ENCODE data around the gene DHRS13.

Gene DHRS13, protein sequence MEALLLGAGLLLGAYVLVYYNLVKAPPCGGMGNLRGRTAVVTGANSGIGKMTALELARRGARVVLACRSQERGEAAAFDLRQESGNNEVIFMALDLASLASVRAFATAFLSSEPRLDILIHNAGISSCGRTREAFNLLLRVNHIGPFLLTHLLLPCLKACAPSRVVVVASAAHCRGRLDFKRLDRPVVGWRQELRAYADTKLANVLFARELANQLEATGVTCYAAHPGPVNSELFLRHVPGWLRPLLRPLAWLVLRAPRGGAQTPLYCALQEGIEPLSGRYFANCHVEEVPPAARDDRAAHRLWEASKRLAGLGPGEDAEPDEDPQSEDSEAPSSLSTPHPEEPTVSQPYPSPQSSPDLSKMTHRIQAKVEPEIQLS

DNA sequence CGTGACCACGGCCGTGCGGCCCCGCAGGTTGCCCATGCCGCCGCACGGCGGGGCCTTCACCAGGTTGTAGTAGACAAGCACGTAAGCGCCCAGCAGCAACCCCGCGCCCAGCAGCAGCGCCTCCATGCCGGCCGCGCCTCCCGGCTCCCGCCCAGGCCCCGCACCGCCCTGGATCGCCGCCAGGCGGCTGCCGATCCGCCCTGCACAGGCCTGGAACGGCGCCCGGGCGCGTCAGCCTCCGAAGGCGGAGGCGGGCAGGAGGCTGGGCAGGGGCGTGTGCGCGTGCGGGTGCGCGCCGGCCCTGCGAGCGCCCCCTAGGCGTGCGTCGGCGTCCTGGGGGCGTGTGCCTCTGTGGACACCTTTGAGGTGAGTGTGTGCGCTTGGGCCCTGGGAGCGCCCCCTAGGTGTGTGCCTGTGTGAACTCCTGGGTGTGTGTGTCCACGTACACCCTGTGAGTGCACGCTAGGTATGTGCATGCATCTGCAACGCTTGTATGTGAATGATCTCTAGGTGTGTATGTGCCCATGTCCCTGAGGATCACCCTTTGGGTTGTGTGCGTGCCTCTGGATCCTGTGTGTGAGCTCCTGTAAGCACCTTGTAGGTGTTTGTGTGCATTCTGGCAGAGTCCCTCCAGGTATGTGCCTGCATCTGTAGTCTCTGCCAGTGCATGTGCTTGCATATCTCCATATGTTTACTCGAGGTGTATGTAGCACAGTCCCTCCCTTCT, at the start of gene DHRS13:
Gene DHRS13, minus strand, starts transcription at position 261 of the 727 bp plus-strand sequence. Its CDS starts 135 bp downstream, at position 126.
- Histone ChIP-seq H2AFZ (ENCODE audit: low read length) (no peak within 1 kb of the TSS), H3K9me3 (ENCODE audit: low read length) (no peaks in the 10 kb centered on the region), H3K27me3 (ENCODE audit: insufficient read depth, low read length) (no peaks in the 10 kb centered on the region)

DNA sequence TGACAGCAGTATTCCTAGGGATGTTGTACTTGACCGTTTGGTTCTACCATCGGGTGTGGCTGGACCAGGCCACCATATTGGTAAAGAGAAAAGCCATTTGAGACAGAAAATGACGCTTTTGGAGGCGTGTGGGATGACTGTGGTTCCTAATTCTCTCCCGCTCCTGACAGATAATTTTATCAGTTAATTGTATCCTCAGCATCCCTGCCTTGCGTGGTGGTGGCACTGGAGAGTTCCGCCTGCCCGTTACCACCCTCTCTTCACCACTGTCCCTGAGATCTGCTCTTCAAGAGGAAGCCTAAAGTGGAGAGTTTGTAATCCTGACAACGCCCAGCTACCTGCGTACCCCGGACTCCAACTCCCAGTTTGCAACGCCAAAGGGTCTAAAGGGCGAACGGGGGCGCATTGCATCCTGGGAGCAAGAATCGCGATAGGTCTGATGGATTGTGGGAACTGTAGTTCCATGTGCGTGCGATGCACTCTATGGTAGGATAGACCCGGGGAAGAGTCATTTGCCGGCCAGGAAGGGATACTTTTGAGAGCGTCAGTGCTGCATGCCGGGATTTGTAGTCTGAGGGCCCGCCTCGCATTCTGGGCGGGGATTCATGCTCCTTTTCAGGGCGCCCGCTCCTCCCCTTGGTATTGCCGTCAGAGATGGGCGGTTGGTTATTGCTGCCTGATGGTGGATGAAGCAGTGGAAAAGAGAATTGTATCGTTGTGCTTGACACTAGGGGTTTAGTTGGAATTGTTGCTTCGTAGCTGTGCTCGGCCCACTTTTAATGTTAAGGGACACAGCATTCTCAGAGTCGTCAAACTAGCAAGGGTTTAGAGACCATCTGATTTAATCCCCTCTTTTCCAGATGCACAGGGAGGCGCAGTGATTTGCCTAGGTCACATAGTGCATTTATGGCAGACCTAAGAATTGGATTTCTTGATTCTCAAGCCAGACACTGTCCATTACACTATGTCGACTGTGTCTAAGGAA, 49.4 kb upstream of the DHRS13 start:
- Histone ChIP-seq H3K4me1 (ENCODE audit: insufficient read depth, low read length, severe bottlenecking) (peaks cover 27% of the 10 kb centered on the region), H3K27me3 (ENCODE audit: insufficient read depth, low read length) (no peaks in the 10 kb centered on the region), H3K36me3 (ENCODE audit: insufficient read depth, low read length) (peaks cover 12% of the 10 kb centered on the region; the same call in 1 of the 2 replicates), H3F3A (ENCODE audit: insufficient read depth, low read length) (no peaks in the 10 kb centered on the region), H3K9me2 (ENCODE audit: low read depth, low read length) (no peaks in the 10 kb centered on the region), H3K9ac (ENCODE audit: low read length) (peak overlapping the region; percentile 74), H3K27ac (ENCODE audit: low read depth, low read length, poor library complexity, severe bottlenecking) (peak overlapping the region; percentile 91), H3K4me2 (ENCODE audit: low read length) (peak overlapping the region; percentile 88), H4K20me1 (ENCODE audit: insufficient read depth, low read length) (no peaks in the 10 kb centered on the region), H3K4me3 (ENCODE audit: low read depth, low read length, poor library complexity, severe bottlenecking) (peak overlapping the region; percentile 72), H2AFZ (ENCODE audit: low read length) (no peak overlapping the region), H3K79me2 (ENCODE audit: insufficient read depth, low read length) (peaks cover 35% of the 10 kb centered on the region), H3K9me3 (ENCODE audit: low read length) (no peaks in the 10 kb centered on the region)
- TF ChIP-seq EZH2 (IDR thresholded peaks at IDR 0.05; ENCODE audit: borderline replicate concordance, low read length), result no peak
- TF ChIP-seq, protein P1, sequence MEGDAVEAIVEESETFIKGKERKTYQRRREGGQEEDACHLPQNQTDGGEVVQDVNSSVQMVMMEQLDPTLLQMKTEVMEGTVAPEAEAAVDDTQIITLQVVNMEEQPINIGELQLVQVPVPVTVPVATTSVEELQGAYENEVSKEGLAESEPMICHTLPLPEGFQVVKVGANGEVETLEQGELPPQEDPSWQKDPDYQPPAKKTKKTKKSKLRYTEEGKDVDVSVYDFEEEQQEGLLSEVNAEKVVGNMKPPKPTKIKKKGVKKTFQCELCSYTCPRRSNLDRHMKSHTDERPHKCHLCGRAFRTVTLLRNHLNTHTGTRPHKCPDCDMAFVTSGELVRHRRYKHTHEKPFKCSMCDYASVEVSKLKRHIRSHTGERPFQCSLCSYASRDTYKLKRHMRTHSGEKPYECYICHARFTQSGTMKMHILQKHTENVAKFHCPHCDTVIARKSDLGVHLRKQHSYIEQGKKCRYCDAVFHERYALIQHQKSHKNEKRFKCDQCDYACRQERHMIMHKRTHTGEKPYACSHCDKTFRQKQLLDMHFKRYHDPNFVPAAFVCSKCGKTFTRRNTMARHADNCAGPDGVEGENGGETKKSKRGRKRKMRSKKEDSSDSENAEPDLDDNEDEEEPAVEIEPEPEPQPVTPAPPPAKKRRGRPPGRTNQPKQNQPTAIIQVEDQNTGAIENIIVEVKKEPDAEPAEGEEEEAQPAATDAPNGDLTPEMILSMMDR (IDR thresholded peaks at IDR 0.05; ENCODE audit: low read length), result no peak

More for the DNA sequence above, at the start of gene DHRS13:
- Histone ChIP-seq H3K4me1 (ENCODE audit: insufficient read depth, low read length, severe bottlenecking) (peaks cover 27% of the 10 kb centered on the region), H3K9ac (ENCODE audit: low read length) (peak within 1 kb of the TSS; percentile 89), H3F3A (ENCODE audit: insufficient read depth, low read length) (peaks cover 5% of the 10 kb centered on the region; the same call in 1 of the 2 replicates), H3K4me3 (ENCODE audit: low read depth, low read length, poor library complexity, severe bottlenecking) (peak within 1 kb of the TSS; percentile 73), H3K4me2 (ENCODE audit: low read length) (peak within 1 kb of the TSS; percentile 89), H3K79me2 (ENCODE audit: insufficient read depth, low read length) (peaks cover 10% of the 10 kb centered on the region; the same call in 1 of the 2 replicates), H3K27ac (ENCODE audit: low read depth, low read length, poor library complexity, severe bottlenecking) (peak within 1 kb of the TSS; percentile 67), H3K9me2 (ENCODE audit: low read depth, low read length) (no peaks in the 10 kb centered on the region), H3K36me3 (ENCODE audit: insufficient read depth, low read length) (peaks cover 31% of the 10 kb centered on the region), H4K20me1 (ENCODE audit: insufficient read depth, low read length) (no peaks in the 10 kb centered on the region)
- TF ChIP-seq EZH2 (IDR thresholded peaks at IDR 0.05; ENCODE audit: borderline replicate concordance, low read length), result no peak
- TF ChIP-seq, protein P1 (IDR thresholded peaks at IDR 0.05; ENCODE audit: low read length), result peak; percentile 99

DNA sequence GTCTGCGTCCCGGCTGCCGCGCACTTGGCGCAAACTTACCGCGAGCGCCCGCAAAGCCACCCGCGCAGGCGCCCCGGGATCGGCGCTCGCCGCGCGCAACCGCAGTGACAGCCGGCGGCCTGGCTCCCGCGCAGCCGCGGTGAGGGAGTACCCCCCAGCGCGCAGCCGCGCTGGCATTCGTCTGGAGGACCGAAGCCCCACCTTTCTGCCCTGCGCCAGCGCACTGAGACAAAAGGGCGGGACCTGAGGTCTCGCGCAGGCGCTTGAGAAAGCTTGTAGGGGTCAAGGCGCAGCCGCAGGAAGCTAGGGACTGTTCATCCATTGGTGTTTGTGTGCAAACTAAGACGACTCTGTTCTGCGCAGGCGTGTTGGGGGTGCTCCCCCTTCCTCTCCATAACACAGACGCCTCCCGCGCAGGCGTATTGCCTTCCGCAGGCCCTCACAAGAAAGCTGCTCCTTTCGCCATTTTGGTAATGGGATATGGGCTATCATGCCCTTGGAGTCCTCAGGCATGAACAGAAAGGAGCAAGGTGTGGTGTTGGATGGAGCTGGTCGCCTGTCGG, 48.6 kb upstream of the DHRS13 start, which contains the start of gene PHF12:
Gene PHF12, minus strand, starts transcription at position 91 of the 563 bp plus-strand sequence. CDS start 558 bp downstream, outside the sequence.
- H3K36me3 ChIP-seq (ENCODE audit: insufficient read depth, low read length), result peaks cover 16% of the 10 kb centered on the region; the same call in 1 of the 2 replicates
- H3K9ac ChIP-seq (ENCODE audit: low read length), result peak within 1 kb of the TSS; percentile 92
- H3K27ac ChIP-seq (ENCODE audit: low read depth, low read length, poor library complexity, severe bottlenecking), result peak within 1 kb of the TSS; percentile 91
- TF ChIP-seq, protein P1 (IDR thresholded peaks at IDR 0.05; ENCODE audit: low read length), result no peak
- TF ChIP-seq EZH2 (IDR thresholded peaks at IDR 0.05; ENCODE audit: borderline replicate concordance, low read length), result no peak
- H3K4me3 ChIP-seq (ENCODE audit: low read depth, low read length, poor library complexity, severe bottlenecking), result peak within 1 kb of the TSS; percentile 94
- H3K27me3 ChIP-seq (ENCODE audit: insufficient read depth, low read length), result no peaks in the 10 kb centered on the region
- no peaks in the 10 kb centered on the region for H4K20me1 ChIP-seq (ENCODE audit: insufficient read depth, low read length)
- H3F3A ChIP-seq (ENCODE audit: insufficient read depth, low read length), result no peaks in the 10 kb centered on the region
- H3K4me1 ChIP-seq (ENCODE audit: insufficient read depth, low read length, severe bottlenecking), result peaks cover 33% of the 10 kb centered on the region
- no peaks in the 10 kb centered on the region for H3K9me2 ChIP-seq (ENCODE audit: low read depth, low read length)
- H3K4me2 ChIP-seq (ENCODE audit: low read length), result peak within 1 kb of the TSS; percentile 94
- no peak within 1 kb of the TSS for H2AFZ ChIP-seq (ENCODE audit: low read length)
- no peaks in the 10 kb centered on the region for H3K9me3 ChIP-seq (ENCODE audit: low read length)
- peaks cover 42% of the 10 kb centered on the region for H3K79me2 ChIP-seq (ENCODE audit: insufficient read depth, low read length)
